ENCODE results near the gene IFNLR1. TPM values are rescaled to one million over a fixed set of nuclear protein-coding genes. Genes with fewer than 3 reads are reported as not detected.

IFNLR1 gene
- polyA plus RNA-seq, 1 donor (not counting 4 experiments of a cell fraction or from before 2014, with no cell fraction given) = 3.4 TPM

- H3K79me2 ChIP-seq (ENCODE audit: control insufficient read depth, insufficient read depth, low read length) = no peaks in the 10 kb centered on the region
- H3K4me2 ChIP-seq (ENCODE audit: control insufficient read depth, extremely low read depth, insufficient read depth, low read depth, low read length) = no peak overlapping the region
- FAIRE-seq = no peak
- H3K9me1 ChIP-seq (ENCODE audit: control insufficient read depth, extremely low read depth, insufficient read depth, low read length) = no peaks in the 10 kb centered on the region
- no peak overlapping the region for H3K9ac ChIP-seq (ENCODE audit: control insufficient read depth, extremely low read depth, insufficient read depth, low read length)
- TF ChIP-seq EZH2 (IDR thresholded peaks at IDR 0.05; ENCODE audit: low read length) = no peak
- TF ChIP-seq, protein P1, sequence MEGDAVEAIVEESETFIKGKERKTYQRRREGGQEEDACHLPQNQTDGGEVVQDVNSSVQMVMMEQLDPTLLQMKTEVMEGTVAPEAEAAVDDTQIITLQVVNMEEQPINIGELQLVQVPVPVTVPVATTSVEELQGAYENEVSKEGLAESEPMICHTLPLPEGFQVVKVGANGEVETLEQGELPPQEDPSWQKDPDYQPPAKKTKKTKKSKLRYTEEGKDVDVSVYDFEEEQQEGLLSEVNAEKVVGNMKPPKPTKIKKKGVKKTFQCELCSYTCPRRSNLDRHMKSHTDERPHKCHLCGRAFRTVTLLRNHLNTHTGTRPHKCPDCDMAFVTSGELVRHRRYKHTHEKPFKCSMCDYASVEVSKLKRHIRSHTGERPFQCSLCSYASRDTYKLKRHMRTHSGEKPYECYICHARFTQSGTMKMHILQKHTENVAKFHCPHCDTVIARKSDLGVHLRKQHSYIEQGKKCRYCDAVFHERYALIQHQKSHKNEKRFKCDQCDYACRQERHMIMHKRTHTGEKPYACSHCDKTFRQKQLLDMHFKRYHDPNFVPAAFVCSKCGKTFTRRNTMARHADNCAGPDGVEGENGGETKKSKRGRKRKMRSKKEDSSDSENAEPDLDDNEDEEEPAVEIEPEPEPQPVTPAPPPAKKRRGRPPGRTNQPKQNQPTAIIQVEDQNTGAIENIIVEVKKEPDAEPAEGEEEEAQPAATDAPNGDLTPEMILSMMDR (optimal IDR thresholded peaks at IDR 0.05 in 1 of 3, IDR thresholded peaks at IDR 0.05 in 1 of 3, conservative IDR thresholded peaks at IDR 0.05 in 1 of 3; ENCODE audit: extremely low read depth in 1 of 3, insufficient read depth in 2 of 3, low read length in 3 of 3) = no peak
- H3K27me3 ChIP-seq (ENCODE audit: control insufficient read depth, extremely low read depth, insufficient read depth, low read length) = no peaks in the 10 kb centered on the region
- H3K9me3 ChIP-seq (ENCODE audit: control insufficient read depth, low read depth, low read length) = no peaks in the 10 kb centered on the region
- dilution Hi-C loops (cut with MboI; ENCODE audit: extremely low pct_ligation_motif_present, low sequenced_read_pairs) = no loop called here
- H3K4me3 ChIP-seq (ENCODE audit: control insufficient read depth in 2 of 3, extremely low read depth in 1 of 3, insufficient read depth in 2 of 3, low read depth in 1 of 3, low read length in 3 of 3) = no peak overlapping the region
- H3K27ac ChIP-seq (ENCODE audit: control insufficient read depth, insufficient read depth, low read length) = no peak overlapping the region
- peaks cover 28% of the 10 kb centered on the region for H3K4me1 ChIP-seq (ENCODE audit: control insufficient read depth, extremely low read depth, insufficient read depth, low read length)
- H3K36me3 ChIP-seq (ENCODE audit: control insufficient read depth in 2 of 2, extremely low read depth in 1 of 2, insufficient read depth in 2 of 2, low read length in 2 of 2) = no peaks in the 10 kb centered on the region
- no peak overlapping the region for H2AFZ ChIP-seq (ENCODE audit: control insufficient read depth, low read length)
- DNase-seq (ENCODE audit: low read depth, low spot score) = no peak
- H4K20me1 ChIP-seq (ENCODE audit: control insufficient read depth, extremely low read depth, insufficient read depth, low read length) = no peaks in the 10 kb centered on the region
Measured at GRCh38 chr1:24185076-24185475, 2.0 kb downstream of the IFNLR1 start.

- Histone ChIP-seq H3K79me2 (ENCODE audit: control insufficient read depth, insufficient read depth, low read length) (no peaks in the 10 kb centered on the region), H3K9ac (ENCODE audit: control insufficient read depth, extremely low read depth, insufficient read depth, low read length) (no peak overlapping the region), H4K20me1 (ENCODE audit: control insufficient read depth, extremely low read depth, insufficient read depth, low read length) (no peaks in the 10 kb centered on the region), H3K27ac (ENCODE audit: control insufficient read depth, insufficient read depth, low read length) (no peak overlapping the region), H2AFZ (ENCODE audit: control insufficient read depth, low read length) (no peak overlapping the region), H3K4me2 (ENCODE audit: control insufficient read depth, extremely low read depth, insufficient read depth, low read depth, low read length) (no peak overlapping the region), H3K36me3 (ENCODE audit: control insufficient read depth in 2 of 2, extremely low read depth in 1 of 2, insufficient read depth in 2 of 2, low read length in 2 of 2) (peaks cover 0 to 2% of the 10 kb centered on the region in 2 experiments), H3K9me1 (ENCODE audit: control insufficient read depth, extremely low read depth, insufficient read depth, low read length) (peaks cover 2% of the 10 kb centered on the region), H3K9me3 (ENCODE audit: control insufficient read depth, low read depth, low read length) (no peaks in the 10 kb centered on the region), H3K27me3 (ENCODE audit: control insufficient read depth, extremely low read depth, insufficient read depth, low read length) (no peaks in the 10 kb centered on the region), H3K4me1 (ENCODE audit: control insufficient read depth, extremely low read depth, insufficient read depth, low read length) (peaks cover 16% of the 10 kb centered on the region), H3K4me3 (ENCODE audit: control insufficient read depth in 2 of 3, extremely low read depth in 1 of 3, insufficient read depth in 2 of 3, low read depth in 1 of 3, low read length in 3 of 3) (no peak overlapping the region)
- TF ChIP-seq EZH2 (IDR thresholded peaks at IDR 0.05; ENCODE audit: low read length) = no peak
- TF ChIP-seq, protein P1 (optimal IDR thresholded peaks at IDR 0.05 in 1 of 3, IDR thresholded peaks at IDR 0.05 in 1 of 3, conservative IDR thresholded peaks at IDR 0.05 in 1 of 3; ENCODE audit: extremely low read depth in 1 of 3, insufficient read depth in 2 of 3, low read length in 3 of 3) = no peak
- FAIRE-seq = no peak
- no peak for DNase-seq (ENCODE audit: low read depth, low spot score)
- dilution Hi-C loops (cut with MboI; ENCODE audit: extremely low pct_ligation_motif_present, low sequenced_read_pairs) = no loop called here
Measured at GRCh38 chr1:24182061-24182460, 5.0 kb downstream of the IFNLR1 start.
